LNCAP (cell line): Measurements from ENCODE around the gene ST8SIA3.

ENCODE experiments used
- TF ChIP-seq, protein P1 (sequence below): fragments of 450-650 bp; IDR thresholded peaks from 2 replicates; pipeline ENCODE4 v1.5.1; 2017; ENCODE audit warnings: mild to moderate bottlenecking

ST8SIA3 gene

GRCh38 chr18:57366528-57367081 lies 14.2 kb downstream of the ST8SIA3 start:
- TF ChIP-seq, protein P1, sequence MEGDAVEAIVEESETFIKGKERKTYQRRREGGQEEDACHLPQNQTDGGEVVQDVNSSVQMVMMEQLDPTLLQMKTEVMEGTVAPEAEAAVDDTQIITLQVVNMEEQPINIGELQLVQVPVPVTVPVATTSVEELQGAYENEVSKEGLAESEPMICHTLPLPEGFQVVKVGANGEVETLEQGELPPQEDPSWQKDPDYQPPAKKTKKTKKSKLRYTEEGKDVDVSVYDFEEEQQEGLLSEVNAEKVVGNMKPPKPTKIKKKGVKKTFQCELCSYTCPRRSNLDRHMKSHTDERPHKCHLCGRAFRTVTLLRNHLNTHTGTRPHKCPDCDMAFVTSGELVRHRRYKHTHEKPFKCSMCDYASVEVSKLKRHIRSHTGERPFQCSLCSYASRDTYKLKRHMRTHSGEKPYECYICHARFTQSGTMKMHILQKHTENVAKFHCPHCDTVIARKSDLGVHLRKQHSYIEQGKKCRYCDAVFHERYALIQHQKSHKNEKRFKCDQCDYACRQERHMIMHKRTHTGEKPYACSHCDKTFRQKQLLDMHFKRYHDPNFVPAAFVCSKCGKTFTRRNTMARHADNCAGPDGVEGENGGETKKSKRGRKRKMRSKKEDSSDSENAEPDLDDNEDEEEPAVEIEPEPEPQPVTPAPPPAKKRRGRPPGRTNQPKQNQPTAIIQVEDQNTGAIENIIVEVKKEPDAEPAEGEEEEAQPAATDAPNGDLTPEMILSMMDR = no peak

GRCh38 chr18:57372444-57372843 lies 20.1 kb downstream of the ST8SIA3 start:
- TF ChIP-seq, protein P1 = no peak

DNA sequence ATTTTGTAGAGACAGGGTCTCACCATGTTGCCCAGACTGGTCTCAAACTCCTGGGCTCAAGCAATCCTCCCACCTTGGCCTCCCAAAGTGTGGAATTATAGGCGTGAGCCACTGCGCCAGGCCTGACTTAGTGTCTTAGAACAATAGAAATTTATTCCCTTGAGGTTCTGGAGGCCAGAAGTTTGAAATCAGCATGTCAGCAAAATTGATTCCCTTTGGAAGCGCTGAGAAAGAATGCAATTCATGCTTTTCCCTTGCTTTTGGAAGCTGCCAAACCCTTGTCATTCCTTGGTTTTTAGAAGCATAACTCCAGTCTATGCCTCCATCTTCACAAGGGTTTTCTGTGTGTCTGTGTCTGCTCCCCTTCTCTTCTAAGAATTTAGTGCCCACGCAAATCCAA lies 20.7 kb downstream of the ST8SIA3 start:
- TF ChIP-seq, protein P1 = no peak

GRCh38 chr18:57376503-57376902 lies 24.1 kb downstream of the ST8SIA3 start:
- TF ChIP-seq, protein P1 = no peak

DNA sequence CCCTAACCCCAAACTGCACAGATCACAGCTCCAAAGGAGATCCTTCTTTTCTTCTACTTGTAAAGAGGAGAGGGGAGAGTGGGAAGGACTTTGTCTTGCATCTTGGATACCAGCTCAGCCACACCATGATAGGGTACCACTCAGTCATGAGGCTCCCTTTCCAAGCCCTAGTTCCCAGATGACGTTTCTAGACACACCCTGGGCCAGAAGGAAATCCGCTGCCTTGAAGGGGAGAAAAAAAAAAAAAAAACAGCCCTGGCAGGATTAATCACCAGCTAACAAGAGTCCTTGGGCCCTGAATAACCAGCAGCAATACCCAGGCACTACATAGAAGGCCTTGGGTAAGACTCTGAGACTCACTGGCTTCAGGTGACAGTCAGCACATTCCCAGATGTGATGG lies 36.9 kb downstream of the ST8SIA3 start:
- TF ChIP-seq, protein P1 = no peak

DNA sequence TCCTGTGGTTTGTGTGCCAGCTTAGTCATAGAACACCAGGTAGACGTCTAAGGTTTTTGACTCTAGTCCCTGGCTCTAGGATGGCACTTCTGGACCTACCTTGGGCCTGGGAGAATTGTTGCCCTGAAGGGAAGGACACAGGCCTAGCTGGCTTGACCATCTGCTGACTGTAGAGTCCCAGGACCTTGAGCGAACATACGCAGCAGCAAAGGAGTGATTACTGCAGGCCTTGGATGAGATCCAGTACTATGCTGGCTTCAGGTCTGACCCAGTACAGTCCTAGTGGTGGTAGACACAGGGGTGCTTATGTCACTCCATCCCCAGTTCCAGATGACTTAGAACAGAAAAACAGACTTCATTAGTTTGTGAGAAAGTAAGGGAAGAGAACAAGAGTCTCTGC lies 37.7 kb downstream of the ST8SIA3 start:
- TF ChIP-seq, protein P1 = no peak

GRCh38 chr18:57397440-57398132 lies 45.2 kb downstream of the ST8SIA3 start:
- TF ChIP-seq, protein P1 = no peak
